ENCODE results near the gene SPEF1. TPM values are rescaled to one million over a fixed set of nuclear protein-coding genes. Genes with fewer than 3 reads are reported as not detected.

SPEF1 gene
- total RNA-seq, 1 experiment from 2014 or later: 0.24 TPM

- Histone ChIP-seq H3K9me3 (ENCODE audit: control insufficient read depth, low read depth, low read length) (no peaks in the 10 kb centered on the region), H3T11ph (ENCODE audit: low read length) (no peak overlapping the region), H2BK12ac (ENCODE audit: insufficient read length, low read depth, low read length) (no peak overlapping the region), H4K8ac (replicated peaks; ENCODE audit: insufficient read length, low read depth, low read length) (no peak overlapping the region), H2BK120ac (ENCODE audit: low read depth, low read length, poor library complexity, severe bottlenecking) (no peak overlapping the region), H4K5ac (ENCODE audit: insufficient read length, low read depth, low read length) (no peak overlapping the region), H3K27ac (ENCODE audit: insufficient read length, low read depth, low read length) (no peak overlapping the region), H3K27me3 (ENCODE audit: insufficient read depth, low read length) (no peaks in the 10 kb centered on the region), H4K20me1 (ENCODE audit: control insufficient read depth, insufficient read depth, insufficient read length) (no peaks in the 10 kb centered on the region), H3K79me1 (ENCODE audit: insufficient read depth, low read depth, low read length, poor library complexity, severe bottlenecking) (no peaks in the 10 kb centered on the region), H3K9ac (ENCODE audit: extremely low read depth, insufficient read length, low read length) (no peak overlapping the region), H4K91ac (ENCODE audit: insufficient read length, low read depth, low read length) (no peak overlapping the region), H3K79me2 (ENCODE audit: insufficient read depth, low read length) (no peaks in the 10 kb centered on the region), H3K4me2 (ENCODE audit: insufficient read depth, insufficient read length, low read length) (peak overlapping the region; percentile 35), H2BK5ac (ENCODE audit: insufficient read length, low read length) (no peak overlapping the region), H2BK20ac (ENCODE audit: low read depth, low read length, poor library complexity, severe bottlenecking) (no peak overlapping the region), H2AFZ (ENCODE audit: low read length) (no peak overlapping the region), H3K14ac (ENCODE audit: insufficient read depth, low read length) (no peak overlapping the region), H3K23me2 (ENCODE audit: insufficient read length, low read depth, low read length, poor library complexity, severe bottlenecking) (peaks cover 19% of the 10 kb centered on the region), H2AK5ac (ENCODE audit: insufficient read length, low read length) (no peak overlapping the region), H3K4me1 (ENCODE audit: insufficient read depth, low read length) (no peaks in the 10 kb centered on the region; the same call in 1 of the 2 replicates), H2BK15ac (ENCODE audit: low read depth, low read length) (no peak overlapping the region), H3K18ac (ENCODE audit: insufficient read length, low read depth, low read length) (no peak overlapping the region), H3K4ac (ENCODE audit: low read depth, low read length) (no peak overlapping the region), H3K23ac (ENCODE audit: insufficient read length, low read depth, low read length) (no peak overlapping the region), H3K56ac (ENCODE audit: insufficient read length, low read depth, low read length) (no peak overlapping the region)
- TF ChIP-seq, protein P1, sequence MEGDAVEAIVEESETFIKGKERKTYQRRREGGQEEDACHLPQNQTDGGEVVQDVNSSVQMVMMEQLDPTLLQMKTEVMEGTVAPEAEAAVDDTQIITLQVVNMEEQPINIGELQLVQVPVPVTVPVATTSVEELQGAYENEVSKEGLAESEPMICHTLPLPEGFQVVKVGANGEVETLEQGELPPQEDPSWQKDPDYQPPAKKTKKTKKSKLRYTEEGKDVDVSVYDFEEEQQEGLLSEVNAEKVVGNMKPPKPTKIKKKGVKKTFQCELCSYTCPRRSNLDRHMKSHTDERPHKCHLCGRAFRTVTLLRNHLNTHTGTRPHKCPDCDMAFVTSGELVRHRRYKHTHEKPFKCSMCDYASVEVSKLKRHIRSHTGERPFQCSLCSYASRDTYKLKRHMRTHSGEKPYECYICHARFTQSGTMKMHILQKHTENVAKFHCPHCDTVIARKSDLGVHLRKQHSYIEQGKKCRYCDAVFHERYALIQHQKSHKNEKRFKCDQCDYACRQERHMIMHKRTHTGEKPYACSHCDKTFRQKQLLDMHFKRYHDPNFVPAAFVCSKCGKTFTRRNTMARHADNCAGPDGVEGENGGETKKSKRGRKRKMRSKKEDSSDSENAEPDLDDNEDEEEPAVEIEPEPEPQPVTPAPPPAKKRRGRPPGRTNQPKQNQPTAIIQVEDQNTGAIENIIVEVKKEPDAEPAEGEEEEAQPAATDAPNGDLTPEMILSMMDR (conservative IDR thresholded peaks at IDR 0.05): no peak
- Mint-ChIP-seq H3K27me3 (ENCODE audit: low read depth) (peaks cover 19% of the 10 kb centered on the region), H3K36me3 (ENCODE audit: insufficient read depth in 1 of 3, low read depth in 3 of 3) (peaks cover 8 to 13% (median 13%) of the 10 kb centered on the region in 3 experiments; a peak in 5 of 7 replicates), H3K4me3 (peak overlapping the region; percentile 73 to 92), H3K4me1 (peaks cover 42 to 54% of the 10 kb centered on the region in 2 experiments), H3K9me3 (no peaks in the 10 kb centered on the region), H3K27ac (peak overlapping the region in 1 of 3 experiments; percentile 23; a peak in 1 of 7 replicates)
- no peak for DNase-seq
- no CpG with 5 or more reads among the region's 33 CpGs for WGBS (ENCODE audit: extremely low coverage, insufficient read length, low lambda C conversion rate)
Measured at GRCh38 chr20:3796477-3797225, 15.4 kb upstream of the SPEF1 start.

All from H9 (cell line).